HFF-Myc (cell line): ENCODE measurements around the gene SLC10A2.
"Not testable (repeated sequence)": the region's sequence is repeated elsewhere in the genome, so short reads cannot be mapped to it uniquely, and the experiment has no call there.

ENCODE experiments used
- DNase-seq: peaks from one replicate; pipeline ENCODE4 v3.0.0-alpha.2; 2011; ENCODE audit warnings: low read depth; ENCODE audit errors: extremely low read depth
- H3K4me3 ChIP-seq: replicated peaks from 2 replicates; pipeline ENCODE4 v1.5.1; 2011; ENCODE audit warnings: low read depth, mild to moderate bottlenecking, control low read depth, low read length
- CTCF ChIP-seq: IDR thresholded peaks from 2 replicates; pipeline ENCODE4 v1.5.1; 2012; ENCODE audit warnings: mild to moderate bottlenecking, low read depth, low read length, control low read depth; ENCODE audit errors: missing control alignments

SLC10A2 gene

GRCh38 chr13:103066079-103066780 is at the start of gene SLC10A2:
SLC10A2 (minus strand) TSS chr13:103066417; CDS start chr13:103066249, 168 bp downstream.
- no peak within 1 kb of the TSS for H3K4me3 ChIP-seq
- DNase-seq = no peak
- TF ChIP-seq CTCF = no peak

- H3K4me3 ChIP-seq = no peak overlapping the region
- no peak for DNase-seq
- TF ChIP-seq CTCF = no peak
Measured at GRCh38 chr13:103107580-103107979, 41.4 kb upstream of the SLC10A2 start.

- H3K4me3 ChIP-seq = no peak overlapping the region
- DNase-seq = no peak
- no peak for TF ChIP-seq CTCF
Measured at GRCh38 chr13:103104340-103104739, 38.1 kb upstream of the SLC10A2 start.

GRCh38 chr13:103103456-103103855 is 37.2 kb upstream of the SLC10A2 start:
- DNase-seq, H3K4me3 ChIP-seq: not testable (repeated sequence)

- DNase-seq = no peak
- no peak for TF ChIP-seq CTCF
- no peak overlapping the region for H3K4me3 ChIP-seq
Measured at GRCh38 chr13:103102482-103102881, 36.3 kb upstream of the SLC10A2 start.

GRCh38 chr13:103101901-103102300 is 35.7 kb upstream of the SLC10A2 start:
- no peak for DNase-seq
- no peak for TF ChIP-seq CTCF
- H3K4me3 ChIP-seq = no peak overlapping the region

- no peak for TF ChIP-seq CTCF
- DNase-seq = no peak
- no peak overlapping the region for H3K4me3 ChIP-seq
Measured at GRCh38 chr13:103101500-103101899, 35.3 kb upstream of the SLC10A2 start.
